HG03159 (cell line): Measurements from ENCODE around the gene MAB21L4.

Experiments used
- ATAC-seq: cut with Tn5 transposase; IDR thresholded peaks from one replicate; pipeline ENCODE4 v1.9.1; 2021; ENCODE audit warnings: mild to moderate bottlenecking, moderate library complexity; ENCODE audit not compliant: unreplicated experiment

Gene MAB21L4

GRCh38 chr2:240869109-240869955, 26.6 kb downstream of the MAB21L4 start:
- ATAC-seq: no peak

GRCh38 chr2:240868286-240869108, 27.5 kb downstream of the MAB21L4 start, which contains the start of gene AGXT:
Gene AGXT, plus strand, starts transcription at chr2:240868824. Its CDS starts 42 bp downstream, at chr2:240868866.
- ATAC-seq: no peak

- no peak for ATAC-seq
Measured at GRCh38 chr2:240865391-240865790, 30.6 kb downstream of the MAB21L4 start.

GRCh38 chr2:240864475-240864874, 31.5 kb downstream of the MAB21L4 start:
- ATAC-seq: no peak

GRCh38 chr2:240861547-240861946, 34.4 kb downstream of the MAB21L4 start:
- no peak for ATAC-seq

- no peak for ATAC-seq
Measured at GRCh38 chr2:240858871-240859270, 37.1 kb downstream of the MAB21L4 start.

GRCh38 chr2:240858321-240858720, 37.6 kb downstream of the MAB21L4 start:
- no peak for ATAC-seq

GRCh38 chr2:240857039-240858008, 38.6 kb downstream of the MAB21L4 start:
- ATAC-seq: no peak

- no peak for ATAC-seq
Measured at GRCh38 chr2:240856151-240856980, 39.6 kb downstream of the MAB21L4 start.

GRCh38 chr2:240855670-240856069, 40.3 kb downstream of the MAB21L4 start:
- ATAC-seq: no peak

- ATAC-seq: no peak
Measured at GRCh38 chr2:240852671-240853314, 43.2 kb downstream of the MAB21L4 start.

GRCh38 chr2:240851078-240851991, 44.6 kb downstream of the MAB21L4 start:
- ATAC-seq: no peak

GRCh38 chr2:240850756-240851077, 45.2 kb downstream of the MAB21L4 start:
- ATAC-seq: no peak

GRCh38 chr2:240850026-240850425, 45.9 kb downstream of the MAB21L4 start:
- no peak for ATAC-seq

GRCh38 chr2:240848900-240849680, 46.9 kb downstream of the MAB21L4 start:
- ATAC-seq: no peak

- ATAC-seq: no peak
Measured at GRCh38 chr2:240847817-240848216, 48.1 kb downstream of the MAB21L4 start.

- ATAC-seq: no peak
Measured at GRCh38 chr2:240846873-240847595, 48.9 kb downstream of the MAB21L4 start.
